ENCODE results near the gene PTPRR.

PTPRR gene

GRCh38 chr12:70590549-70591226 lies 329.9 kb downstream of the PTPRR start:
- no peak for DNase-seq (ENCODE audit: low spot score)

DNA sequence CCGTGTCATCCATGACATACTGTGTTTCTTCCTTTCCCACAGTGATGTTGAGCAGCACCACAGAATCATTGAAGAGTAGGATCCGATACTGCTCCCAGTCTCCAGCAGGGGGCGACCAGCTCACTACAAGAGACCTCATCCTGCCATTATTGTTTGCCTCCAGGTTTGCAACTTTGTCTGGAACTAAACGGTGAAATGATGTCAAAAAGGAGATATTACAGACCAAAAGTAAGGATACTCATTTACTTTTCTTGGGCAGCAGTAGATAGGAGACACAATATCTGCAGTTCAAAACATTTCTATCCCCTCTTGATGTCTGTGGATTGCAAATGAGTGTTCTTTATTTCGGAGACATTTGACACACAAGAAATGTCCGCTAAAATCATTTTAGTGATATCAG lies 330.5 kb downstream of the PTPRR start:
- DNase-seq (ENCODE audit: low spot score), result peak; percentile 80

All from ecto neural progenitor cell (in vitro differentiated cells).